ENCODE results near the gene MLANA. TPM values are rescaled to one million over a fixed set of nuclear protein-coding genes. Genes with fewer than 3 reads are reported as not detected.

The MLANA gene
- total and polyA plus RNA-seq, 2 donors (not counting 1 experiment from before 2014, with no cell fraction given), result not detected

DNA sequence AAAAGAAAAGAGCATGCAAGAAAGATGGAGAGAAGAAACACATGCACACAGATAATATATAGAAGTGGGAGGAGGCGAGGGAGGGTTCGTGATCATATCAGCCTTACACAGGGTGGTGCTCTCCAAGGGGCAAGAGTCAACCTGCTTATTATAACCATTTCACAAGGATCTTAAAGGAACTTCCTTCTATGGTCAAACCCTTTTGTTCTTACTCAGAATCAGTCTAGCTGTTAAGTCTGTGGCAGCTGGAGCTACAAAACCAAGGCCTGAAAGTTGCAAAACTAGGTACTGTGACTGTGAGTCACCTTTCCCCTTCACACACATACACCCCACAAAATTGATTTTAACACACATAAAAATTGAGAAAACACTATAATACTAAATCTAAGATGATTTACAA lies 39.2 kb upstream of the MLANA start:
- no peak overlapping the region for H2AFZ ChIP-seq (ENCODE audit: low read length)
- no peak overlapping the region for H3K9ac ChIP-seq (ENCODE audit: insufficient read depth, low read length)
- TF ChIP-seq EZH2 (IDR thresholded peaks at IDR 0.05; ENCODE audit: low read length, missing control alignments), result no peak
- TF ChIP-seq, protein P1, sequence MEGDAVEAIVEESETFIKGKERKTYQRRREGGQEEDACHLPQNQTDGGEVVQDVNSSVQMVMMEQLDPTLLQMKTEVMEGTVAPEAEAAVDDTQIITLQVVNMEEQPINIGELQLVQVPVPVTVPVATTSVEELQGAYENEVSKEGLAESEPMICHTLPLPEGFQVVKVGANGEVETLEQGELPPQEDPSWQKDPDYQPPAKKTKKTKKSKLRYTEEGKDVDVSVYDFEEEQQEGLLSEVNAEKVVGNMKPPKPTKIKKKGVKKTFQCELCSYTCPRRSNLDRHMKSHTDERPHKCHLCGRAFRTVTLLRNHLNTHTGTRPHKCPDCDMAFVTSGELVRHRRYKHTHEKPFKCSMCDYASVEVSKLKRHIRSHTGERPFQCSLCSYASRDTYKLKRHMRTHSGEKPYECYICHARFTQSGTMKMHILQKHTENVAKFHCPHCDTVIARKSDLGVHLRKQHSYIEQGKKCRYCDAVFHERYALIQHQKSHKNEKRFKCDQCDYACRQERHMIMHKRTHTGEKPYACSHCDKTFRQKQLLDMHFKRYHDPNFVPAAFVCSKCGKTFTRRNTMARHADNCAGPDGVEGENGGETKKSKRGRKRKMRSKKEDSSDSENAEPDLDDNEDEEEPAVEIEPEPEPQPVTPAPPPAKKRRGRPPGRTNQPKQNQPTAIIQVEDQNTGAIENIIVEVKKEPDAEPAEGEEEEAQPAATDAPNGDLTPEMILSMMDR (conservative IDR thresholded peaks at IDR 0.05 in 1 of 2, IDR thresholded peaks at IDR 0.05 in 1 of 2; ENCODE audit: low read depth in 1 of 2, low read length in 2 of 2), result no peak
- H3K79me2 ChIP-seq (ENCODE audit: control insufficient read depth, insufficient read depth, low read length), result no peaks in the 10 kb centered on the region
- no peak overlapping the region for H3K4me3 ChIP-seq (replicated peaks in 1 of 4; ENCODE audit: control extremely low read depth in 1 of 4, insufficient read depth in 1 of 4, low read depth in 3 of 4, low read length in 4 of 4)
- H3K4me2 ChIP-seq (ENCODE audit: extremely low read depth, insufficient read depth, low read length), result no peak overlapping the region
- peak; percentile 54 to 73 for DNase-seq (ENCODE audit: low read depth in 2 of 2)
- H3K4me1 ChIP-seq (ENCODE audit: control insufficient read depth, extremely low read depth, insufficient read depth, low read length), result no peaks in the 10 kb centered on the region
- no peak overlapping the region for H3K27ac ChIP-seq (ENCODE audit: insufficient read depth, low read length)
- H3K27me3 ChIP-seq (ENCODE audit: control insufficient read depth, insufficient read depth, low read length), result no peaks in the 10 kb centered on the region
- no peaks in the 10 kb centered on the region for H4K20me1 ChIP-seq (ENCODE audit: control insufficient read depth, extremely low read depth, insufficient read depth, low read length)
- H3K9me3 ChIP-seq (ENCODE audit: control insufficient read depth, insufficient read depth, low read depth, low read length), result no peaks in the 10 kb centered on the region
- no peaks in the 10 kb centered on the region for H3K36me3 ChIP-seq (ENCODE audit: control insufficient read depth, insufficient read depth, low read length)

DNA sequence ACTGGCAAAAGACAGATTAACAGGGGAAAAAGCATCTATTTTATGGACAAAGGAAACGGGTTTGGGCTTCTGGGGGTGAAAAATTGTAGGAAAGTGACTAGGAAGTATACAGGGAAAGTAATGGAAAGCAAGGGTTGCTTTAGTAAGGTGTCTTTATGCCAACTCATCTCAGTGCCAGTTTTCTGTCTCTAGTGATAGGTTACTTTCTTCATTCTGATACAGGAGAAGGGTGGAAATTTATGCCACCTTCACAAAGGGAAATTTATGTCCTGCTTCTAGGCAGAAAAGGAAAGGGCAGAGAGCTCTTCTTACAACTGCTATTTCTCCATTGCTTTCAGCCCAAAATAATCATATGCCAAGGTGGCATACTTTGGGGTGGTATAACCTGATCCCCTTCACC lies 37.7 kb upstream of the MLANA start:
- Histone ChIP-seq H3K36me3 (ENCODE audit: control insufficient read depth, insufficient read depth, low read length) (no peaks in the 10 kb centered on the region), H3K4me3 (replicated peaks in 1 of 4; ENCODE audit: control extremely low read depth in 1 of 4, insufficient read depth in 1 of 4, low read depth in 3 of 4, low read length in 4 of 4) (no peak overlapping the region), H3K27ac (ENCODE audit: insufficient read depth, low read length) (no peak overlapping the region), H3K9ac (ENCODE audit: insufficient read depth, low read length) (no peak overlapping the region), H3K27me3 (ENCODE audit: control insufficient read depth, insufficient read depth, low read length) (no peaks in the 10 kb centered on the region), H3K4me2 (ENCODE audit: extremely low read depth, insufficient read depth, low read length) (no peak overlapping the region), H3K79me2 (ENCODE audit: control insufficient read depth, insufficient read depth, low read length) (no peaks in the 10 kb centered on the region), H4K20me1 (ENCODE audit: control insufficient read depth, extremely low read depth, insufficient read depth, low read length) (no peaks in the 10 kb centered on the region), H3K9me3 (ENCODE audit: control insufficient read depth, insufficient read depth, low read depth, low read length) (no peaks in the 10 kb centered on the region), H3K4me1 (ENCODE audit: control insufficient read depth, extremely low read depth, insufficient read depth, low read length) (no peaks in the 10 kb centered on the region), H2AFZ (ENCODE audit: low read length) (no peak overlapping the region)
- TF ChIP-seq, protein P1 (conservative IDR thresholded peaks at IDR 0.05 in 1 of 2, IDR thresholded peaks at IDR 0.05 in 1 of 2; ENCODE audit: low read depth in 1 of 2, low read length in 2 of 2), result no peak
- no peak for TF ChIP-seq EZH2 (IDR thresholded peaks at IDR 0.05; ENCODE audit: low read length, missing control alignments)
- no peak for DNase-seq (ENCODE audit: low read depth in 2 of 2)

DNA sequence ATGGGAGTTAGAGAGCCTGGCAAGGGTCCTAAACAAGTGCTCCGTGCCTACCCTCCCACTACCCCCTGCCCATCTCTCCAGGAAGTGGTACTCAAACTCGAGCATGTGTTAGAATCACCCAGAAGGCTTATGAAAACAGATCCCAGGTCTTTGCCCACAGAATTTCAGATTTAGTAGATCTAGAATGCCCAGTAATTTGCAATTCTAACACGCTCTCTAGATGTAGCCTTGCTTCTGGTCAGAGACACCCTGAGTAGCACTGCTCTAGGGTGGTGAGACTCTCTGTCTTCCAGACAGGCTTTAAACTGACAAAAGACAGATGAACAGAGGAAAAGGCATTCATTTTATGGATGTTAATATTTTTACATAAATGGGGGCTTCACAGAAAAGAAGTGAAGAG lies 37.1 kb upstream of the MLANA start:
- Histone ChIP-seq H3K27ac (ENCODE audit: insufficient read depth, low read length) (no peak overlapping the region), H2AFZ (ENCODE audit: low read length) (no peak overlapping the region), H3K9me3 (ENCODE audit: control insufficient read depth, insufficient read depth, low read depth, low read length) (no peaks in the 10 kb centered on the region), H4K20me1 (ENCODE audit: control insufficient read depth, extremely low read depth, insufficient read depth, low read length) (no peaks in the 10 kb centered on the region), H3K4me3 (replicated peaks in 1 of 4; ENCODE audit: control extremely low read depth in 1 of 4, insufficient read depth in 1 of 4, low read depth in 3 of 4, low read length in 4 of 4) (no peak overlapping the region), H3K27me3 (ENCODE audit: control insufficient read depth, insufficient read depth, low read length) (no peaks in the 10 kb centered on the region), H3K9ac (ENCODE audit: insufficient read depth, low read length) (no peak overlapping the region), H3K36me3 (ENCODE audit: control insufficient read depth, insufficient read depth, low read length) (no peaks in the 10 kb centered on the region), H3K79me2 (ENCODE audit: control insufficient read depth, insufficient read depth, low read length) (no peaks in the 10 kb centered on the region), H3K4me2 (ENCODE audit: extremely low read depth, insufficient read depth, low read length) (no peak overlapping the region), H3K4me1 (ENCODE audit: control insufficient read depth, extremely low read depth, insufficient read depth, low read length) (no peaks in the 10 kb centered on the region)
- no peak for TF ChIP-seq EZH2 (IDR thresholded peaks at IDR 0.05; ENCODE audit: low read length, missing control alignments)
- TF ChIP-seq, protein P1 (conservative IDR thresholded peaks at IDR 0.05 in 1 of 2, IDR thresholded peaks at IDR 0.05 in 1 of 2; ENCODE audit: low read depth in 1 of 2, low read length in 2 of 2), result no peak
- DNase-seq (ENCODE audit: low read depth in 2 of 2), result no peak

Data from fibroblast of lung (primary cell).